ENCODE results near the gene LIN52.

DNA sequence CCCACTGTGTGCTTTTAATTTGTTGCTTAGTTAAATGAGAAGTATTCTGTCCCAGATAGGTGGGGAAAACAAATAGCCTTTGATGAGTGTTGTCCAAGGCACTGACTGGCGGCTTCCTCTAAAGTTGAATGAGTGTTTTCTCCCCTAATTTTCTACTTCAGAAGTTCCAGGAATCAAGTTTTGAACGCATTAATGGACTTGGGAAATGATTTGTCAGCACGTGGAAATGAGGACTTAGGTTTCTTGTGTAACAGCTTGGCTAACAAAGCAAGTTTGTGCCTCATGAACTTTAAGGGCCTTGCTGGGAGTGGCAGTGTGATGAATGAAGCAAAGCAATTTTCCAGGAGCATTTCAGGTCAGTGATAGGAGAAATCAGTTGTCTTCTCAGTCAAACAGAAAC is 56.9 kb downstream of the LIN52 start:
- TF ChIP-seq, protein P1, sequence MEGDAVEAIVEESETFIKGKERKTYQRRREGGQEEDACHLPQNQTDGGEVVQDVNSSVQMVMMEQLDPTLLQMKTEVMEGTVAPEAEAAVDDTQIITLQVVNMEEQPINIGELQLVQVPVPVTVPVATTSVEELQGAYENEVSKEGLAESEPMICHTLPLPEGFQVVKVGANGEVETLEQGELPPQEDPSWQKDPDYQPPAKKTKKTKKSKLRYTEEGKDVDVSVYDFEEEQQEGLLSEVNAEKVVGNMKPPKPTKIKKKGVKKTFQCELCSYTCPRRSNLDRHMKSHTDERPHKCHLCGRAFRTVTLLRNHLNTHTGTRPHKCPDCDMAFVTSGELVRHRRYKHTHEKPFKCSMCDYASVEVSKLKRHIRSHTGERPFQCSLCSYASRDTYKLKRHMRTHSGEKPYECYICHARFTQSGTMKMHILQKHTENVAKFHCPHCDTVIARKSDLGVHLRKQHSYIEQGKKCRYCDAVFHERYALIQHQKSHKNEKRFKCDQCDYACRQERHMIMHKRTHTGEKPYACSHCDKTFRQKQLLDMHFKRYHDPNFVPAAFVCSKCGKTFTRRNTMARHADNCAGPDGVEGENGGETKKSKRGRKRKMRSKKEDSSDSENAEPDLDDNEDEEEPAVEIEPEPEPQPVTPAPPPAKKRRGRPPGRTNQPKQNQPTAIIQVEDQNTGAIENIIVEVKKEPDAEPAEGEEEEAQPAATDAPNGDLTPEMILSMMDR (IDR thresholded peaks at IDR 0.05; ENCODE audit: low read length): no peak
- no peak for TF ChIP-seq EZH2 (optimal IDR thresholded peaks at IDR 0.05; ENCODE audit: low read depth, low read length)

All from MM.1S (cell line).